IMR-90 (cell line): ENCODE measurements around the gene WHRN. TPM values are rescaled to one million over a fixed set of nuclear protein-coding genes. Genes with fewer than 3 reads are reported as not detected.

ENCODE experiments used
- ATAC-seq: fragments of 200-7000 bp; cut with Tn5 transposase; 2 replicates; pipeline ENCODE4 v1.9.1; 2020; ENCODE audit warnings: low read depth, mild to moderate bottlenecking, moderate library complexity
- BruUV-seq: library from RNA; stranded (reverse); fragments of 400-500 nt; replicated peaks from 2 replicates; lab custom pipeline; 2021; lab: Mats Ljungman, UMichigan
- CTCF ChIA-PET: fragments of 300-600 bp; formaldehyde crosslinking; extraction: SDS; loops from one replicate; lab custom pipeline; 2021; ENCODE audit warnings: antibody characterized with exemption; lab: Yijun Ruan, JAX
- POLR2A ChIA-PET: fragments of 300-600 bp; sonication (Branson Sonifier 250); formaldehyde crosslinking; loops from one replicate; lab custom pipeline; 2022; ENCODE audit warnings: antibody characterized with exemption; ENCODE audit not compliant: unreplicated experiment; lab: Charles Lee
- DNase-seq: peaks from one replicate; pipeline ENCODE4 v3.0.0; 2013
- H2AFZ ChIP-seq: replicated peaks from 2 replicates; pipeline ENCODE3; 2013; ENCODE audit warnings: low read length, mild to moderate bottlenecking; ENCODE audit not compliant: poor library complexity
- H2AK5ac ChIP-seq: 2 replicates; pipeline ENCODE4 v1.6.1; 2013; ENCODE audit warnings: low read depth, low read length, inconsistent platforms
- H2AK9ac ChIP-seq: replicated peaks from 2 replicates; pipeline ENCODE3; 2013; ENCODE audit warnings: mild to moderate bottlenecking, low read depth, low read length, moderate library complexity; ENCODE audit not compliant: poor library complexity
- H2BK120ac ChIP-seq: 2 replicates; pipeline ENCODE4 v1.6.1; 2013; ENCODE audit warnings: low read depth, low read length, inconsistent platforms
- H2BK15ac ChIP-seq: 3 replicates; pipeline ENCODE4 v1.6.1; 2013; ENCODE audit warnings: low read depth, low read length, inconsistent platforms
- H2BK20ac ChIP-seq: 2 replicates; pipeline ENCODE4 v1.6.1; 2013; ENCODE audit warnings: low read depth, mild to moderate bottlenecking, inconsistent platforms, low read length, moderate library complexity
- H2BK5ac ChIP-seq: 2 replicates; pipeline ENCODE4 v1.6.1; 2013; ENCODE audit warnings: mild to moderate bottlenecking, low read depth, low read length, inconsistent platforms; ENCODE audit not compliant: poor library complexity, severe bottlenecking
- H3K14ac ChIP-seq: replicated peaks from 2 replicates; pipeline ENCODE4 v1.6.1; 2013; ENCODE audit warnings: low read depth, low read length, inconsistent platforms
- H3K18ac ChIP-seq: 2 replicates; pipeline ENCODE4 v1.6.1; 2013; ENCODE audit warnings: low read depth, low read length, control low read depth
- H3K23ac ChIP-seq: 2 replicates; pipeline ENCODE4 v1.6.1; 2013; ENCODE audit warnings: low read depth, low read length, inconsistent platforms
- H3K27ac ChIP-seq: 2 replicates; pipeline ENCODE4 v1.5.1; 2013; ENCODE audit warnings: mild to moderate bottlenecking, control low read depth, low read length; ENCODE audit not compliant: insufficient read depth
- H3K27me3 ChIP-seq: 2 replicates; pipeline ENCODE4 v1.6.1; 2013; ENCODE audit warnings: low read length; ENCODE audit not compliant: control insufficient read depth, insufficient read depth
- H3K36me3 ChIP-seq: 2 replicates; pipeline ENCODE4 v1.6.1; 2013; ENCODE audit warnings: low read length, mixed read lengths; ENCODE audit not compliant: control insufficient read depth, insufficient read depth
- H3K4ac ChIP-seq: 2 replicates; pipeline ENCODE4 v1.6.1; 2013; ENCODE audit warnings: low read depth, low read length, inconsistent platforms
- H3K4me1 ChIP-seq: 2 replicates; pipeline ENCODE4 v1.6.1; 2013; ENCODE audit warnings: low read length, mixed read lengths; ENCODE audit not compliant: control insufficient read depth, insufficient read depth
- H3K4me2 ChIP-seq: 2 replicates; pipeline ENCODE4 v1.6.1; 2013; ENCODE audit warnings: low read depth, mild to moderate bottlenecking, control low read depth, low read length, moderate library complexity
- H3K4me3 ChIP-seq: 2 replicates; pipeline ENCODE4 v1.5.1; 2013; ENCODE audit warnings: low read depth, mild to moderate bottlenecking, control low read depth, low read length, moderate library complexity; ENCODE audit not compliant: insufficient read depth
- H3K56ac ChIP-seq: 2 replicates; pipeline ENCODE4 v1.6.1; 2013; ENCODE audit warnings: low read length, inconsistent platforms; ENCODE audit not compliant: insufficient read depth; ENCODE audit errors: extremely low read depth
- H3K79me1 ChIP-seq, 2 experiments: 2 replicates each; pipeline ENCODE4 v1.6.1; 2013; ENCODE audit warnings: low read length in 2 of 2, inconsistent platforms in 1 of 2, low read depth in 1 of 2
- H3K9ac ChIP-seq: 2 replicates; pipeline ENCODE4 v1.6.1; 2013; ENCODE audit warnings: low read depth, low read length, control low read depth
- H3K9me1 ChIP-seq: 2 replicates; pipeline ENCODE4 v1.6.1; 2013; ENCODE audit warnings: low read length, inconsistent platforms; ENCODE audit not compliant: insufficient read depth
- H3K9me3 ChIP-seq: 2 replicates; pipeline ENCODE4 v1.6.1; 2013; ENCODE audit warnings: low read length; ENCODE audit not compliant: control insufficient read depth, insufficient read depth
- H4K20me1 ChIP-seq: 2 replicates; pipeline ENCODE4 v1.6.1; 2013; ENCODE audit warnings: low read length, inconsistent platforms; ENCODE audit not compliant: insufficient read depth
- H4K5ac ChIP-seq: 2 replicates; pipeline ENCODE4 v1.6.1; 2013; ENCODE audit warnings: mild to moderate bottlenecking, low read depth, low read length, control low read depth
- H4K8ac ChIP-seq, 2 experiments: 2 replicates each; pipeline ENCODE4 v1.6.1; 2013; ENCODE audit warnings: low read depth in 2 of 2, low read length in 2 of 2, control low read depth in 1 of 2, inconsistent platforms in 1 of 2
- H4K91ac ChIP-seq: 2 replicates; pipeline ENCODE4 v1.6.1; 2013; ENCODE audit warnings: low read depth, low read length, inconsistent platforms; ENCODE audit not compliant: insufficient read depth
- CHD1 ChIP-seq: IDR thresholded peaks from 2 replicates; pipeline ENCODE4 v1.6.1; 2012; ENCODE audit warnings: low read depth, low read length, improper control_type of control experiment
- RCOR1 ChIP-seq: IDR thresholded peaks from 2 replicates; pipeline ENCODE4 v1.6.1; 2012; ENCODE audit warnings: mild to moderate bottlenecking, low read length, improper control_type of control experiment; ENCODE audit not compliant: insufficient replicate concordance
- WGBS, 2 experiments: methylation state at CpG; one replicate each; pipeline versions ENCODE4 v1.1.5 to v1.1.7; 2013; ENCODE audit warnings: missing lambda C conversion rate in 2 of 2; ENCODE audit not compliant: insufficient read length in 1 of 2; ENCODE audit errors: extremely low coverage in 2 of 2; 5-methylcytosine and 5-hydroxymethylcytosine counted together
- dilution Hi-C: fragments of 300-500 bp; cut with HindIII; formaldehyde crosslinking; loops from one replicate; pipeline ENCODE4 v1.14.3; 2018; ENCODE audit warnings: low sequenced_read_pairs; ENCODE audit not compliant: unreplicated experiment
- in situ Hi-C: fragments of 300-500 bp; cut with MboI; formaldehyde crosslinking; loops from 3 replicates; pipeline ENCODE4 v1.14.3; 2019; ENCODE audit warnings: low sequenced_read_pairs, inconsistent platforms, mixed read lengths
- intact Hi-C: fragments of 100-400 bp; cut with micrococcal nuclease; formaldehyde crosslinking; loops from 2 replicates; pipeline ENCODE4 v1.10.0; 2022
- polyA plus RNA-seq, 3 experiments: library from polyadenylated mRNA; depleted of rRNA; stranded (reverse); fragments of >200 nt; gene quantifications; 2 replicates each; pipeline ENCODE4 v1.2.3, GENCODE V29; 2012; ENCODE audit warnings: low replicate concordance in 1 of 3
- total RNA-seq: library from RNA; depleted of rRNA; stranded (reverse); fragments of >200 nt; gene quantifications from 2 replicates; pipeline ENCODE4 v1.2.3, GENCODE V29; 2012
- TF ChIP-seq, protein P1 (sequence below): conservative IDR thresholded peaks from 2 replicates; pipeline ENCODE4 v1.5.1; 2012; ENCODE audit warnings: mild to moderate bottlenecking, low read depth, low read length, improper control_type of control experiment

The WHRN gene
- total and polyA plus RNA-seq, 2 of the 4 experiments (the other 2 are of a cell fraction), result 0.18 to 2.6 TPM

GRCh38 chr9:114411452-114411851 lies 93.8 kb downstream of the WHRN start:
- Histone ChIP-seq H4K5ac (no peak overlapping the region), H2BK20ac (no peak overlapping the region), H3K4me3 (no peak overlapping the region), H3K36me3 (no peaks in the 10 kb centered on the region), H3K9ac (no peak overlapping the region), H3K27ac (no peak overlapping the region), H3K14ac (no peak overlapping the region), H3K4ac (no peak overlapping the region), H2BK15ac (no peak overlapping the region), H3K9me1 (peaks cover 3% of the 10 kb centered on the region; the same call in 1 of the 2 replicates), H3K27me3 (peaks cover 15% of the 10 kb centered on the region), H2AFZ (no peak overlapping the region), H2BK5ac (no peak overlapping the region), H3K18ac (no peak overlapping the region), H3K56ac (no peak overlapping the region), H3K79me1 (no peaks in the 10 kb centered on the region), H4K20me1 (0 out of 2 replicates have a peak, but pooled peaks cover 4% of the 10 kb centered on the region), H2AK5ac (no peak overlapping the region), H4K91ac (no peak overlapping the region), H3K23ac (no peak overlapping the region), H4K8ac (no peak overlapping the region), H2BK120ac (no peak overlapping the region), H3K9me3 (no peaks in the 10 kb centered on the region), H3K4me1 (peaks cover 8% of the 10 kb centered on the region; the same call in 1 of the 2 replicates), H3K4me2 (no peak overlapping the region), H2AK9ac (no peak overlapping the region)
- TF ChIP-seq, protein P1, sequence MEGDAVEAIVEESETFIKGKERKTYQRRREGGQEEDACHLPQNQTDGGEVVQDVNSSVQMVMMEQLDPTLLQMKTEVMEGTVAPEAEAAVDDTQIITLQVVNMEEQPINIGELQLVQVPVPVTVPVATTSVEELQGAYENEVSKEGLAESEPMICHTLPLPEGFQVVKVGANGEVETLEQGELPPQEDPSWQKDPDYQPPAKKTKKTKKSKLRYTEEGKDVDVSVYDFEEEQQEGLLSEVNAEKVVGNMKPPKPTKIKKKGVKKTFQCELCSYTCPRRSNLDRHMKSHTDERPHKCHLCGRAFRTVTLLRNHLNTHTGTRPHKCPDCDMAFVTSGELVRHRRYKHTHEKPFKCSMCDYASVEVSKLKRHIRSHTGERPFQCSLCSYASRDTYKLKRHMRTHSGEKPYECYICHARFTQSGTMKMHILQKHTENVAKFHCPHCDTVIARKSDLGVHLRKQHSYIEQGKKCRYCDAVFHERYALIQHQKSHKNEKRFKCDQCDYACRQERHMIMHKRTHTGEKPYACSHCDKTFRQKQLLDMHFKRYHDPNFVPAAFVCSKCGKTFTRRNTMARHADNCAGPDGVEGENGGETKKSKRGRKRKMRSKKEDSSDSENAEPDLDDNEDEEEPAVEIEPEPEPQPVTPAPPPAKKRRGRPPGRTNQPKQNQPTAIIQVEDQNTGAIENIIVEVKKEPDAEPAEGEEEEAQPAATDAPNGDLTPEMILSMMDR, result no peak
- TF ChIP-seq CHD1, result no peak
- TF ChIP-seq RCOR1, result no peak
- dilution Hi-C loops, result no loop called here
- ATAC-seq (no peak), DNase-seq (no peak)
- 60% methylated on average over 1 of the region's 6 CpGs; no CpG with 5 or more reads in 1 of the 2 experiments for WGBS, 2 experiments
- CTCF ChIA-PET, result no interaction called here
- no TSS peak for BruUV-seq
- in situ Hi-C loops, result loop anchor here (10.0 kb wide), 1 partner anchor 603 kb away; no protein-coding TSS in a partner anchor
- intact Hi-C loops, result no loop called here
- POLR2A ChIA-PET, result no interaction called here
